Measurements from ENCODE around the gene ANKS1A.

ANKS1A gene

GRCh38 chr6:34906826-34907225 lies 17.8 kb downstream of the ANKS1A start:
- H3K9ac ChIP-seq (ENCODE audit: low read length), result no peak overlapping the region
- H3K36me3 ChIP-seq (ENCODE audit: control insufficient read depth, insufficient read depth, low read length), result no peaks in the 10 kb centered on the region
- no peaks in the 10 kb centered on the region for H3K27me3 ChIP-seq (ENCODE audit: control insufficient read depth, insufficient read depth, low read length)
- no peaks in the 10 kb centered on the region for H3K4me1 ChIP-seq (ENCODE audit: control insufficient read depth, insufficient read depth, low read length)
- no peak overlapping the region for H3K4me3 ChIP-seq (ENCODE audit: low read depth, low read length)
- no peak overlapping the region for H3K27ac ChIP-seq (ENCODE audit: low read depth, low read length)
- H3K9me3 ChIP-seq (ENCODE audit: control insufficient read depth, insufficient read depth, low read depth, low read length), result no peaks in the 10 kb centered on the region

GRCh38 chr6:34908194-34908593 lies 19.1 kb downstream of the ANKS1A start:
- no peaks in the 10 kb centered on the region for H3K9me3 ChIP-seq (ENCODE audit: control insufficient read depth, insufficient read depth, low read depth, low read length)
- no peaks in the 10 kb centered on the region for H3K36me3 ChIP-seq (ENCODE audit: control insufficient read depth, insufficient read depth, low read length)
- H3K4me3 ChIP-seq (ENCODE audit: low read depth, low read length), result no peak overlapping the region
- H3K27ac ChIP-seq (ENCODE audit: low read depth, low read length), result no peak overlapping the region
- no peak overlapping the region for H3K9ac ChIP-seq (ENCODE audit: low read length)
- no peaks in the 10 kb centered on the region for H3K27me3 ChIP-seq (ENCODE audit: control insufficient read depth, insufficient read depth, low read length)
- no peaks in the 10 kb centered on the region for H3K4me1 ChIP-seq (ENCODE audit: control insufficient read depth, insufficient read depth, low read length)

- Histone ChIP-seq H3K4me3 (ENCODE audit: low read depth, low read length) (no peak overlapping the region), H3K4me1 (ENCODE audit: control insufficient read depth, insufficient read depth, low read length) (no peaks in the 10 kb centered on the region), H3K27ac (ENCODE audit: low read depth, low read length) (no peak overlapping the region)
Observed at GRCh38 chr6:34909320-34909883, 20.3 kb downstream of the ANKS1A start.

GRCh38 chr6:34911822-34912221 lies 22.8 kb downstream of the ANKS1A start:
- H3K27me3 ChIP-seq (ENCODE audit: control insufficient read depth, insufficient read depth, low read length), result no peaks in the 10 kb centered on the region
- H3K4me3 ChIP-seq (ENCODE audit: low read depth, low read length), result no peak overlapping the region
- no peaks in the 10 kb centered on the region for H3K4me1 ChIP-seq (ENCODE audit: control insufficient read depth, insufficient read depth, low read length)
- no peak overlapping the region for H3K9ac ChIP-seq (ENCODE audit: low read length)
- no peaks in the 10 kb centered on the region for H3K36me3 ChIP-seq (ENCODE audit: control insufficient read depth, insufficient read depth, low read length)
- no peaks in the 10 kb centered on the region for H3K9me3 ChIP-seq (ENCODE audit: control insufficient read depth, insufficient read depth, low read depth, low read length)
- no peak overlapping the region for H3K27ac ChIP-seq (ENCODE audit: low read depth, low read length)

More at GRCh38 chr6:34909320-34909883, 20.3 kb downstream of the ANKS1A start:
- Histone ChIP-seq H3K9ac (ENCODE audit: low read length) (no peak overlapping the region), H3K27me3 (ENCODE audit: control insufficient read depth, insufficient read depth, low read length) (no peaks in the 10 kb centered on the region), H3K36me3 (ENCODE audit: control insufficient read depth, insufficient read depth, low read length) (no peaks in the 10 kb centered on the region), H3K9me3 (ENCODE audit: control insufficient read depth, insufficient read depth, low read depth, low read length) (no peaks in the 10 kb centered on the region)

- no peaks in the 10 kb centered on the region for H3K9me3 ChIP-seq (ENCODE audit: control insufficient read depth, insufficient read depth, low read depth, low read length)
- no peaks in the 10 kb centered on the region for H3K36me3 ChIP-seq (ENCODE audit: control insufficient read depth, insufficient read depth, low read length)
- H3K27ac ChIP-seq (ENCODE audit: low read depth, low read length), result no peak overlapping the region
- H3K4me1 ChIP-seq (ENCODE audit: control insufficient read depth, insufficient read depth, low read length), result no peaks in the 10 kb centered on the region
- no peak overlapping the region for H3K4me3 ChIP-seq (ENCODE audit: low read depth, low read length)
- no peak overlapping the region for H3K9ac ChIP-seq (ENCODE audit: low read length)
- H3K27me3 ChIP-seq (ENCODE audit: control insufficient read depth, insufficient read depth, low read length), result no peaks in the 10 kb centered on the region
Observed at GRCh38 chr6:34912715-34913464, 23.8 kb downstream of the ANKS1A start.

- H3K4me3 ChIP-seq (ENCODE audit: low read depth, low read length), result no peak overlapping the region
- no peaks in the 10 kb centered on the region for H3K9me3 ChIP-seq (ENCODE audit: control insufficient read depth, insufficient read depth, low read depth, low read length)
- H3K27ac ChIP-seq (ENCODE audit: low read depth, low read length), result no peak overlapping the region
- H3K36me3 ChIP-seq (ENCODE audit: control insufficient read depth, insufficient read depth, low read length), result no peaks in the 10 kb centered on the region
- H3K4me1 ChIP-seq (ENCODE audit: control insufficient read depth, insufficient read depth, low read length), result no peaks in the 10 kb centered on the region
- no peak overlapping the region for H3K9ac ChIP-seq (ENCODE audit: low read length)
- no peaks in the 10 kb centered on the region for H3K27me3 ChIP-seq (ENCODE audit: control insufficient read depth, insufficient read depth, low read length)
Observed at GRCh38 chr6:34914358-34914757, 25.3 kb downstream of the ANKS1A start.

- no peak overlapping the region for H3K4me3 ChIP-seq (ENCODE audit: low read depth, low read length)
- no peak overlapping the region for H3K9ac ChIP-seq (ENCODE audit: low read length)
- H3K4me1 ChIP-seq (ENCODE audit: control insufficient read depth, insufficient read depth, low read length), result no peaks in the 10 kb centered on the region
Observed at GRCh38 chr6:34916348-34916967, 27.4 kb downstream of the ANKS1A start.

GRCh38 chr6:34917626-34918285 lies 28.7 kb downstream of the ANKS1A start:
- no peaks in the 10 kb centered on the region for H3K36me3 ChIP-seq (ENCODE audit: control insufficient read depth, insufficient read depth, low read length)
- no peak overlapping the region for H3K4me3 ChIP-seq (ENCODE audit: low read depth, low read length)
- H3K9ac ChIP-seq (ENCODE audit: low read length), result no peak overlapping the region
- H3K9me3 ChIP-seq (ENCODE audit: control insufficient read depth, insufficient read depth, low read depth, low read length), result no peaks in the 10 kb centered on the region
- no peak overlapping the region for H3K27ac ChIP-seq (ENCODE audit: low read depth, low read length)
- H3K4me1 ChIP-seq (ENCODE audit: control insufficient read depth, insufficient read depth, low read length), result no peaks in the 10 kb centered on the region
- no peaks in the 10 kb centered on the region for H3K27me3 ChIP-seq (ENCODE audit: control insufficient read depth, insufficient read depth, low read length)

More at GRCh38 chr6:34916348-34916967, 27.4 kb downstream of the ANKS1A start:
- Histone ChIP-seq H3K27me3 (ENCODE audit: control insufficient read depth, insufficient read depth, low read length) (no peaks in the 10 kb centered on the region), H3K9me3 (ENCODE audit: control insufficient read depth, insufficient read depth, low read depth, low read length) (no peaks in the 10 kb centered on the region), H3K27ac (ENCODE audit: low read depth, low read length) (no peak overlapping the region), H3K36me3 (ENCODE audit: control insufficient read depth, insufficient read depth, low read length) (no peaks in the 10 kb centered on the region)

- Histone ChIP-seq H3K9ac (ENCODE audit: low read length) (no peak overlapping the region), H3K4me1 (ENCODE audit: control insufficient read depth, insufficient read depth, low read length) (no peaks in the 10 kb centered on the region), H3K27ac (ENCODE audit: low read depth, low read length) (no peak overlapping the region), H3K4me3 (ENCODE audit: low read depth, low read length) (no peak overlapping the region), H3K27me3 (ENCODE audit: control insufficient read depth, insufficient read depth, low read length) (no peaks in the 10 kb centered on the region), H3K36me3 (ENCODE audit: control insufficient read depth, insufficient read depth, low read length) (no peaks in the 10 kb centered on the region), H3K9me3 (ENCODE audit: control insufficient read depth, insufficient read depth, low read depth, low read length) (no peaks in the 10 kb centered on the region)
Observed at GRCh38 chr6:34919651-34920050, 30.6 kb downstream of the ANKS1A start.

GRCh38 chr6:34920097-34920496 lies 31.0 kb downstream of the ANKS1A start:
- Histone ChIP-seq H3K4me1 (ENCODE audit: control insufficient read depth, insufficient read depth, low read length) (no peaks in the 10 kb centered on the region), H3K36me3 (ENCODE audit: control insufficient read depth, insufficient read depth, low read length) (no peaks in the 10 kb centered on the region), H3K9me3 (ENCODE audit: control insufficient read depth, insufficient read depth, low read depth, low read length) (no peaks in the 10 kb centered on the region), H3K27me3 (ENCODE audit: control insufficient read depth, insufficient read depth, low read length) (no peaks in the 10 kb centered on the region), H3K9ac (ENCODE audit: low read length) (no peak overlapping the region), H3K4me3 (ENCODE audit: low read depth, low read length) (no peak overlapping the region), H3K27ac (ENCODE audit: low read depth, low read length) (no peak overlapping the region)

GRCh38 chr6:34922177-34922663 lies 33.2 kb downstream of the ANKS1A start:
- Histone ChIP-seq H3K9me3 (ENCODE audit: control insufficient read depth, insufficient read depth, low read depth, low read length) (no peaks in the 10 kb centered on the region), H3K27me3 (ENCODE audit: control insufficient read depth, insufficient read depth, low read length) (no peaks in the 10 kb centered on the region), H3K27ac (ENCODE audit: low read depth, low read length) (no peak overlapping the region), H3K36me3 (ENCODE audit: control insufficient read depth, insufficient read depth, low read length) (no peaks in the 10 kb centered on the region), H3K4me3 (ENCODE audit: low read depth, low read length) (no peak overlapping the region), H3K4me1 (ENCODE audit: control insufficient read depth, insufficient read depth, low read length) (peaks cover 18% of the 10 kb centered on the region; the same call in 1 of the 2 replicates), H3K9ac (ENCODE audit: low read length) (no peak overlapping the region)

Data from HUES6 (cell line).